ENCODE measurements around the gene CYB5B. TPM values are rescaled to one million over a fixed set of nuclear protein-coding genes. Genes with fewer than 3 reads are reported as not detected.

CYB5B gene
- total and polyA plus RNA-seq, 2 donors (not counting 1 experiment from before 2014, with no cell fraction given): 87.4 to 220 TPM

GRCh38 chr16:69384974-69385373, 39.4 kb upstream of the CYB5B start:
- DNase-seq (ENCODE audit: low read depth in 2 of 2): no peak
- peak overlapping the region; percentile 78 for H3K9ac ChIP-seq (ENCODE audit: insufficient read depth, low read length)
- no peaks in the 10 kb centered on the region for H4K20me1 ChIP-seq (ENCODE audit: control insufficient read depth, extremely low read depth, insufficient read depth, low read length)
- no peaks in the 10 kb centered on the region for H3K9me3 ChIP-seq (ENCODE audit: control insufficient read depth, insufficient read depth, low read depth, low read length)
- H3K4me3 ChIP-seq (replicated peaks in 1 of 4; ENCODE audit: control extremely low read depth in 1 of 4, insufficient read depth in 1 of 4, low read depth in 3 of 4, low read length in 4 of 4): peak overlapping the region; percentile 33 to 98 (median 58)
- H3K79me2 ChIP-seq (ENCODE audit: control insufficient read depth, insufficient read depth, low read length): peaks cover 19% of the 10 kb centered on the region
- peaks cover 2% of the 10 kb centered on the region for H3K36me3 ChIP-seq (ENCODE audit: control insufficient read depth, insufficient read depth, low read length)
- no peaks in the 10 kb centered on the region for H3K27me3 ChIP-seq (ENCODE audit: control insufficient read depth, insufficient read depth, low read length)
- TF ChIP-seq EZH2 (IDR thresholded peaks at IDR 0.05; ENCODE audit: low read length, missing control alignments): no peak
- TF ChIP-seq CTCF (conservative IDR thresholded peaks at IDR 0.05 in 1 of 2, IDR thresholded peaks at IDR 0.05 in 1 of 2; ENCODE audit: low read depth in 1 of 2, low read length in 2 of 2): no peak
- H3K4me1 ChIP-seq (ENCODE audit: control insufficient read depth, extremely low read depth, insufficient read depth, low read length): no peaks in the 10 kb centered on the region
- H3K27ac ChIP-seq (ENCODE audit: insufficient read depth, low read length): peak overlapping the region; percentile 62
- H3K4me2 ChIP-seq (ENCODE audit: extremely low read depth, insufficient read depth, low read length): peak overlapping the region; percentile 83
- H2AFZ ChIP-seq (ENCODE audit: low read length): no peak overlapping the region

- Histone ChIP-seq H4K20me1 (ENCODE audit: control insufficient read depth, extremely low read depth, insufficient read depth, low read length) (no peaks in the 10 kb centered on the region), H3K36me3 (ENCODE audit: control insufficient read depth, insufficient read depth, low read length) (peaks cover 2% of the 10 kb centered on the region), H3K4me3 (replicated peaks in 1 of 4; ENCODE audit: control extremely low read depth in 1 of 4, insufficient read depth in 1 of 4, low read depth in 3 of 4, low read length in 4 of 4) (peak overlapping the region in 2 of 4 experiments; percentile 63 to 75), H3K4me2 (ENCODE audit: extremely low read depth, insufficient read depth, low read length) (no peak overlapping the region), H3K27me3 (ENCODE audit: control insufficient read depth, insufficient read depth, low read length) (no peaks in the 10 kb centered on the region), H3K4me1 (ENCODE audit: control insufficient read depth, extremely low read depth, insufficient read depth, low read length) (no peaks in the 10 kb centered on the region), H3K9ac (ENCODE audit: insufficient read depth, low read length) (no peak overlapping the region), H3K9me3 (ENCODE audit: control insufficient read depth, insufficient read depth, low read depth, low read length) (no peaks in the 10 kb centered on the region), H3K79me2 (ENCODE audit: control insufficient read depth, insufficient read depth, low read length) (peaks cover 17% of the 10 kb centered on the region), H2AFZ (ENCODE audit: low read length) (no peak overlapping the region), H3K27ac (ENCODE audit: insufficient read depth, low read length) (no peak overlapping the region)
- peak in 1 of 2 donors; percentile 46 for DNase-seq (ENCODE audit: low read depth in 2 of 2)
- TF ChIP-seq EZH2 (IDR thresholded peaks at IDR 0.05; ENCODE audit: low read length, missing control alignments): no peak
Observed at GRCh38 chr16:69386596-69386995, 37.8 kb upstream of the CYB5B start.

GRCh38 chr16:69393898-69394849, 30.2 kb upstream of the CYB5B start:
- DNase-seq (ENCODE audit: low read depth in 2 of 2): peak in 1 of 2 donors; percentile 28
- TF ChIP-seq EZH2 (IDR thresholded peaks at IDR 0.05; ENCODE audit: low read length, missing control alignments) (no peak), CTCF (conservative IDR thresholded peaks at IDR 0.05 in 1 of 2, IDR thresholded peaks at IDR 0.05 in 1 of 2; ENCODE audit: low read depth in 1 of 2, low read length in 2 of 2) (no peak)
- Histone ChIP-seq H3K9ac (ENCODE audit: insufficient read depth, low read length) (no peak overlapping the region), H3K4me2 (ENCODE audit: extremely low read depth, insufficient read depth, low read length) (no peak overlapping the region), H3K27me3 (ENCODE audit: control insufficient read depth, insufficient read depth, low read length) (no peaks in the 10 kb centered on the region), H3K4me3 (replicated peaks in 1 of 4; ENCODE audit: control extremely low read depth in 1 of 4, insufficient read depth in 1 of 4, low read depth in 3 of 4, low read length in 4 of 4) (no peak overlapping the region), H2AFZ (ENCODE audit: low read length) (no peak overlapping the region), H3K79me2 (ENCODE audit: control insufficient read depth, insufficient read depth, low read length) (no peaks in the 10 kb centered on the region), H4K20me1 (ENCODE audit: control insufficient read depth, extremely low read depth, insufficient read depth, low read length) (no peaks in the 10 kb centered on the region), H3K9me3 (ENCODE audit: control insufficient read depth, insufficient read depth, low read depth, low read length) (no peaks in the 10 kb centered on the region), H3K36me3 (ENCODE audit: control insufficient read depth, insufficient read depth, low read length) (no peaks in the 10 kb centered on the region), H3K4me1 (ENCODE audit: control insufficient read depth, extremely low read depth, insufficient read depth, low read length) (peaks cover 11% of the 10 kb centered on the region), H3K27ac (ENCODE audit: insufficient read depth, low read length) (no peak overlapping the region)

All from fibroblast of lung (primary cell).